CD14-positive monocyte (primary cell): ENCODE data around the gene VWF. TPM values are rescaled to one million over a fixed set of nuclear protein-coding genes. Genes with fewer than 3 reads are reported as not detected.

Experiments used
- DNase-seq, 3 donors: peaks; one replicate each; pipeline ENCODE4 v3.0.0-alpha.2; 2011 to 2022
- H2AFZ ChIP-seq: 2 replicates; pipeline ENCODE4 v1.6.0; 2012; ENCODE audit warnings: mild to moderate bottlenecking, low read depth, low read length, inconsistent platforms; ENCODE audit not compliant: insufficient read depth, poor library complexity, severe bottlenecking
- H3K27ac ChIP-seq, 2 donors: 1 replicate in 1 of 2; 2 replicates in 1 of 2; pipeline ENCODE4 v1.5.1; 2012 to 2013; ENCODE audit warnings: low read length in 2 of 2, control low read depth in 1 of 2, inconsistent platforms in 1 of 2, low read depth in 1 of 2, mild to moderate bottlenecking in 1 of 2
- H3K27me3 ChIP-seq, 2 donors: one replicate each; pipeline versions ENCODE4 v1.6.0 to v1.6.1; 2011 to 2013; ENCODE audit warnings: low read length in 2 of 2; ENCODE audit not compliant: control insufficient read depth in 2 of 2, insufficient read depth in 2 of 2
- H3K36me3 ChIP-seq, 2 donors: replicated peaks in 1 of 2; 1 replicate in 1 of 2; 2 replicates in 1 of 2; pipeline versions ENCODE4 v1.5.1 to v1.6.1; 2012 to 2013; ENCODE audit warnings: low read length in 2 of 2, control low read depth in 1 of 2, inconsistent platforms in 1 of 2, mild to moderate bottlenecking in 1 of 2; ENCODE audit not compliant: insufficient read depth in 2 of 2, control insufficient read depth in 1 of 2
- H3K4me1 ChIP-seq, 2 donors: 1 replicate in 1 of 2; 2 replicates in 1 of 2; pipeline versions ENCODE4 v1.5.1 to v1.6.1; 2012 to 2013; ENCODE audit warnings: low read length in 2 of 2, control low read depth in 1 of 2, inconsistent platforms in 1 of 2, mild to moderate bottlenecking in 1 of 2, moderate library complexity in 1 of 2; ENCODE audit not compliant: insufficient read depth in 2 of 2, control insufficient read depth in 1 of 2
- H3K4me2 ChIP-seq: replicated peaks from 2 replicates; pipeline ENCODE3; 2012; ENCODE audit warnings: low read length, moderate library complexity, mild to moderate bottlenecking; ENCODE audit not compliant: poor library complexity, severe bottlenecking; ENCODE audit errors: extremely low read depth
- H3K4me3 ChIP-seq, 3 experiments: fragments of 200-600 bp in 1 of 3; sonication (generic) in 1 of 3; replicated peaks in 1 of 3; 1 replicate in 2 of 3; 2 replicates in 1 of 3; pipeline ENCODE4 v1.5.1; 2011 to 2013; ENCODE audit warnings: low read length in 3 of 3, mild to moderate bottlenecking in 3 of 3, control low read depth in 2 of 3, low read depth in 2 of 3, inconsistent platforms in 1 of 3, moderate library complexity in 1 of 3
- H3K79me2 ChIP-seq: 2 replicates; pipeline ENCODE4 v1.6.0; 2012; ENCODE audit warnings: mild to moderate bottlenecking, control low read depth, inconsistent platforms, low read length, moderate library complexity; ENCODE audit not compliant: insufficient read depth
- H3K9ac ChIP-seq: 2 replicates; pipeline ENCODE4 v1.6.0; 2017; ENCODE audit warnings: low read length, mild to moderate bottlenecking; ENCODE audit not compliant: insufficient read depth, poor library complexity, severe bottlenecking
- H3K9me3 ChIP-seq, 2 donors: replicated peaks in 1 of 2; 1 replicate in 1 of 2; 2 replicates in 1 of 2; pipeline versions ENCODE4 v1.5.1 to v1.6.1; 2012 to 2013; ENCODE audit warnings: low read length in 2 of 2, control low read depth in 1 of 2; ENCODE audit not compliant: control insufficient read depth in 1 of 2, insufficient read depth in 1 of 2
- H4K20me1 ChIP-seq: 2 replicates; pipeline ENCODE4 v1.6.0; 2012; ENCODE audit warnings: mild to moderate bottlenecking, low read length, control low read depth, moderate library complexity; ENCODE audit not compliant: insufficient read depth
- H3K27ac Mint-ChIP-seq, 7 donors: one replicate each; pipeline ENCODE4 v1.8.0; 2020; ENCODE audit warnings: mild to moderate bottlenecking in 7 of 7, mixed read lengths in 7 of 7, moderate library complexity in 6 of 7, inconsistent platforms in 2 of 7
- H3K27me3 Mint-ChIP-seq, 3 donors: one replicate each; pipeline ENCODE4 v1.8.0; 2021 to 2022; ENCODE audit warnings: low read depth in 3 of 3, mild to moderate bottlenecking in 3 of 3, mixed read lengths in 3 of 3, moderate library complexity in 3 of 3, inconsistent platforms in 1 of 3
- H3K36me3 Mint-ChIP-seq, 2 donors: one replicate each; pipeline ENCODE4 v1.8.0; 2020; ENCODE audit warnings: mixed read lengths in 2 of 2, inconsistent platforms in 1 of 2, mild to moderate bottlenecking in 1 of 2
- H3K4me1 Mint-ChIP-seq: one replicate; pipeline ENCODE4 v1.8.0; 2020; ENCODE audit warnings: mild to moderate bottlenecking, mixed read lengths
- H3K4me3 Mint-ChIP-seq, 2 donors: one replicate each; pipeline ENCODE4 v1.8.0; 2020; ENCODE audit warnings: mild to moderate bottlenecking in 2 of 2, mixed read lengths in 2 of 2, moderate library complexity in 1 of 2
- H3K9me3 Mint-ChIP-seq, 7 donors: one replicate each; pipeline ENCODE4 v1.8.0; 2020 to 2022; ENCODE audit warnings: mixed read lengths in 7 of 7, mild to moderate bottlenecking in 6 of 7, moderate library complexity in 6 of 7, inconsistent platforms in 2 of 7
- WGBS: methylation state at CpG from one replicate; pipeline ENCODE4 v1.1.5; 2013; ENCODE audit warnings: missing lambda C conversion rate; ENCODE audit not compliant: insufficient coverage; 5-methylcytosine and 5-hydroxymethylcytosine counted together
- intact Hi-C, 2 donors: fragments of 100-400 bp; cut with micrococcal nuclease; formaldehyde crosslinking; loops; one replicate each; pipeline versions ENCODE4 v1.15.0 to v1.15.1; 2023
- polyA plus RNA-seq, 3 donors: library from polyadenylated mRNA; depleted of rRNA in 1 of 3; unstranded in 2 of 3; stranded (reverse) in 1 of 3; fragments of 300-500 nt in 2 of 3; fragments of >200 nt in 1 of 3; fragmentation: Illumina TruSeq in 2 of 3; gene quantifications; 1 replicate in 2 of 3; 2 replicates in 1 of 3; pipeline ENCODE4 v1.2.3, GENCODE V29; 2012 to 2021
- TF ChIP-seq, protein P1 (sequence below): fragments of 200-600 bp; IDR thresholded peaks from one replicate; pipeline ENCODE4 v1.8.0; 2022; ENCODE audit warnings: antibody characterized with exemption, mild to moderate bottlenecking

VWF gene
- polyA plus RNA-seq, 3 donors, result 0.17 to 0.49 (median 0.48) TPM

GRCh38 chr12:6093764-6094163 is 30.7 kb downstream of the VWF start:
- Histone ChIP-seq H3K36me3 (no peaks in the 10 kb centered on the region), H3K4me3 (no peak overlapping the region), H3K79me2 (no peaks in the 10 kb centered on the region), H3K27ac (peak overlapping the region in 1 of 2 donors; percentile 32), H3K4me2 (no peak overlapping the region), H3K9ac (no peak overlapping the region), H4K20me1 (no peaks in the 10 kb centered on the region), H2AFZ (no peak overlapping the region), H3K27me3 (no peaks in the 10 kb centered on the region), H3K9me3 (no peaks in the 10 kb centered on the region), H3K4me1 (peaks cover 28 to 37% of the 10 kb centered on the region in 2 donors)
- Mint-ChIP-seq H3K27ac (peak overlapping the region; percentile 8 to 91 (median 77)), H3K36me3 (peaks cover 2% of the 10 kb centered on the region in 2 donors), H3K9me3 (peaks cover 0 to 5% (median 2%) of the 10 kb centered on the region in 7 donors), H3K4me1 (peaks cover 41% of the 10 kb centered on the region), H3K4me3 (peak overlapping the region in 1 of 2 donors; percentile 63), H3K27me3 (peaks cover 5 to 20% (median 7%) of the 10 kb centered on the region in 3 donors)
- DNase-seq, result no peak
- TF ChIP-seq, protein P1, sequence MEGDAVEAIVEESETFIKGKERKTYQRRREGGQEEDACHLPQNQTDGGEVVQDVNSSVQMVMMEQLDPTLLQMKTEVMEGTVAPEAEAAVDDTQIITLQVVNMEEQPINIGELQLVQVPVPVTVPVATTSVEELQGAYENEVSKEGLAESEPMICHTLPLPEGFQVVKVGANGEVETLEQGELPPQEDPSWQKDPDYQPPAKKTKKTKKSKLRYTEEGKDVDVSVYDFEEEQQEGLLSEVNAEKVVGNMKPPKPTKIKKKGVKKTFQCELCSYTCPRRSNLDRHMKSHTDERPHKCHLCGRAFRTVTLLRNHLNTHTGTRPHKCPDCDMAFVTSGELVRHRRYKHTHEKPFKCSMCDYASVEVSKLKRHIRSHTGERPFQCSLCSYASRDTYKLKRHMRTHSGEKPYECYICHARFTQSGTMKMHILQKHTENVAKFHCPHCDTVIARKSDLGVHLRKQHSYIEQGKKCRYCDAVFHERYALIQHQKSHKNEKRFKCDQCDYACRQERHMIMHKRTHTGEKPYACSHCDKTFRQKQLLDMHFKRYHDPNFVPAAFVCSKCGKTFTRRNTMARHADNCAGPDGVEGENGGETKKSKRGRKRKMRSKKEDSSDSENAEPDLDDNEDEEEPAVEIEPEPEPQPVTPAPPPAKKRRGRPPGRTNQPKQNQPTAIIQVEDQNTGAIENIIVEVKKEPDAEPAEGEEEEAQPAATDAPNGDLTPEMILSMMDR, result no peak
- 100% methylated on average over 2 of the region's 2 CpGs for WGBS
- intact Hi-C loops, result no loop called here

DNA sequence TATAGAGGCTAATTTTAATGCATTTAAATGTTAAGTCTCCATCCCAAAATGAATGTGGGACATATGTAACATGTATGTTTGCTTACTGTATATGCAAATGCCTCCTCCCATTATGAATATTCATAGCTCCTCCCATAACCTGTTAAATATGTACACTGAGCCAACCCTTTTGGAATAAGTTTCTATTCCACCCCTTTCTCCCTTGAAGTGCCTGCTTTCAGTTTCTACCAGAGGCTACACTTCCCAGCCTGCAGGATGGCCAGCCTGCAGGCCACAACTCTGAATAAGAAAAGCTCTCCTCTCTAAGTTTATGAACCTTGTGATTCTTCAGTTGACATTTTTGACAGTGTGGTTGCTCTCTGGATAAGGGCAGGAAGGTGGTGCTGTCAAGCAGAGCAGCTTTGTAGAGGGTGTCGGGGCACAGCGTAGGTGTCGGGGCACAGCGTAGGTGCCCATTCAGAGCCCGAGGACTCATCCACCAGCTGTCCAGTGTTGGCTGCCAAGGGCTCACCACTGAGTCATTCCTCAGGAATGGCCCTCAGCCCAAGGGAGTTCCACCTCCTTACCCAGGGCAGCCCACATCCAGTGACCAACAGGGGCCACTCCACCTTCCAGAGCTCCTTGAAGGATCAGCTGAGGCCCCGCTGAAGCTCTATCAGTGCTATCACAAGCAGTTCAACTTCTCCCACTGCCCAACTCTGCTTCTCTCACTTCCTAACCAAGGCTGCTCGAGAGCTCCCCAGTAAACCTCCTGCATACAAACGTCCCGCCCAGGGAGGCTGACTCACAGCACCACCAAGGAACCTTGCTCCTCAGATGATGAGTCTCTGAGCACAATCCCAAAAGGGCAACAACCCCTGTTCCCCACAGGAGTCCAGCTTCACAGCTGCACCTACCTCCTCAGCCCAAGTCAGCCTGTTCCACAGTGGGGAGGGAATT is 31.4 kb downstream of the VWF start:
- Histone ChIP-seq H3K27ac (peak overlapping the region; percentile 31 to 32), H3K36me3 (no peaks in the 10 kb centered on the region), H2AFZ (no peak overlapping the region), H4K20me1 (no peaks in the 10 kb centered on the region), H3K79me2 (no peaks in the 10 kb centered on the region), H3K9me3 (no peaks in the 10 kb centered on the region), H3K4me1 (peaks cover 28 to 37% of the 10 kb centered on the region in 2 donors), H3K27me3 (no peaks in the 10 kb centered on the region), H3K4me2 (no peak overlapping the region), H3K4me3 (no peak overlapping the region), H3K9ac (no peak overlapping the region)
- H3K4me3 Mint-ChIP-seq, result peak overlapping the region in 1 of 2 donors; percentile 78
- peaks cover 45% of the 10 kb centered on the region for H3K4me1 Mint-ChIP-seq
- peaks cover 0 to 2% of the 10 kb centered on the region in 2 donors for H3K36me3 Mint-ChIP-seq
- peaks cover 0 to 3% (median 0%) of the 10 kb centered on the region in 7 donors for H3K9me3 Mint-ChIP-seq
- peak overlapping the region; percentile 8 to 91 (median 79) for H3K27ac Mint-ChIP-seq
- intact Hi-C loops, result no loop called here
- 54% methylated on average over 7 of the region's 9 CpGs for WGBS
- DNase-seq, result peak; percentile 48 to 74 (median 70)
- TF ChIP-seq, protein P1, result no peak
- H3K27me3 Mint-ChIP-seq, result peaks cover 6 to 20% (median 7%) of the 10 kb centered on the region in 3 donors
